Measurements from ENCODE around the gene CAPN6. TPM values are rescaled to one million over a fixed set of nuclear protein-coding genes. Genes with fewer than 3 reads are reported as not detected.

CAPN6 gene
- polyA plus RNA-seq, 1 donor (not counting 4 experiments of a cell fraction or from before 2014, with no cell fraction given): 0.03 TPM

DNA sequence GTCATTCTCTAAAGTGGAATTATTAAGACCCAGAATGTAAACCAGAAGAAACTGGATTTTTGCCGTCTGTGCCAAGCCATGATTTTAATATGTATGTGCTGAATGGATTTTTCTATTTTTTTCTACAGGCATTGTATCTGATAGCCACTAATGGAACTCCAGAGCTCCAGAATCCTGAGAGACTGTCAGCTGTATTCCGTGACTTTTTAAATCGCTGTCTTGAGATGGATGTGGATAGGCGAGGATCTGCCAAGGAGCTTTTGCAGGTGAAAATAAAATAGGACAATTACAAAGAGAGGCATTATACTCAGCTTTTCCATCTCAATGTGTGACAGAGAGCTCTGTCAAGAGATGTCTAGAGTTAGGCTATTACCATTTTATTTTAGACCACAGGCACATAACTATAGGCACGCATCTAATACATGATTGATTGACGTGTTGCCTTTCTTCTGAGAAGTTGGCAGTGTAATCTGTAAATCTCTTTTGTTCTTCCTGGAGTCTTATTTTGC is 53.9 kb downstream of the CAPN6 start:
- Histone ChIP-seq H3K4me1 (ENCODE audit: control insufficient read depth, extremely low read depth, insufficient read depth, low read length) (no peaks in the 10 kb centered on the region), H3K27ac (ENCODE audit: control insufficient read depth, insufficient read depth, low read length) (no peak overlapping the region), H2AFZ (ENCODE audit: control insufficient read depth, low read length) (no peak overlapping the region), H3K27me3 (ENCODE audit: control insufficient read depth, extremely low read depth, insufficient read depth, low read length) (peaks cover 4% of the 10 kb centered on the region), H3K36me3 (ENCODE audit: control insufficient read depth in 2 of 2, extremely low read depth in 1 of 2, insufficient read depth in 2 of 2, low read length in 2 of 2) (no peaks in the 10 kb centered on the region), H3K79me2 (ENCODE audit: control insufficient read depth, insufficient read depth, low read length) (no peaks in the 10 kb centered on the region), H3K9me3 (ENCODE audit: control insufficient read depth, low read depth, low read length) (no peaks in the 10 kb centered on the region), H3K4me2 (ENCODE audit: control insufficient read depth, extremely low read depth, insufficient read depth, low read depth, low read length) (no peak overlapping the region), H4K20me1 (ENCODE audit: control insufficient read depth, extremely low read depth, insufficient read depth, low read length) (no peaks in the 10 kb centered on the region), H3K4me3 (ENCODE audit: control insufficient read depth in 2 of 3, extremely low read depth in 1 of 3, insufficient read depth in 2 of 3, low read depth in 1 of 3, low read length in 3 of 3) (no peak overlapping the region), H3K9me1 (ENCODE audit: control insufficient read depth, extremely low read depth, insufficient read depth, low read length) (no peaks in the 10 kb centered on the region), H3K9ac (ENCODE audit: control insufficient read depth, extremely low read depth, insufficient read depth, low read length) (no peak overlapping the region)
- no peak for DNase-seq (ENCODE audit: low read depth, low spot score)
- dilution Hi-C loops (cut with MboI; ENCODE audit: extremely low pct_ligation_motif_present, low sequenced_read_pairs): no loop called here
- TF ChIP-seq, protein P1, sequence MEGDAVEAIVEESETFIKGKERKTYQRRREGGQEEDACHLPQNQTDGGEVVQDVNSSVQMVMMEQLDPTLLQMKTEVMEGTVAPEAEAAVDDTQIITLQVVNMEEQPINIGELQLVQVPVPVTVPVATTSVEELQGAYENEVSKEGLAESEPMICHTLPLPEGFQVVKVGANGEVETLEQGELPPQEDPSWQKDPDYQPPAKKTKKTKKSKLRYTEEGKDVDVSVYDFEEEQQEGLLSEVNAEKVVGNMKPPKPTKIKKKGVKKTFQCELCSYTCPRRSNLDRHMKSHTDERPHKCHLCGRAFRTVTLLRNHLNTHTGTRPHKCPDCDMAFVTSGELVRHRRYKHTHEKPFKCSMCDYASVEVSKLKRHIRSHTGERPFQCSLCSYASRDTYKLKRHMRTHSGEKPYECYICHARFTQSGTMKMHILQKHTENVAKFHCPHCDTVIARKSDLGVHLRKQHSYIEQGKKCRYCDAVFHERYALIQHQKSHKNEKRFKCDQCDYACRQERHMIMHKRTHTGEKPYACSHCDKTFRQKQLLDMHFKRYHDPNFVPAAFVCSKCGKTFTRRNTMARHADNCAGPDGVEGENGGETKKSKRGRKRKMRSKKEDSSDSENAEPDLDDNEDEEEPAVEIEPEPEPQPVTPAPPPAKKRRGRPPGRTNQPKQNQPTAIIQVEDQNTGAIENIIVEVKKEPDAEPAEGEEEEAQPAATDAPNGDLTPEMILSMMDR (optimal IDR thresholded peaks at IDR 0.05 in 1 of 3, IDR thresholded peaks at IDR 0.05 in 1 of 3, conservative IDR thresholded peaks at IDR 0.05 in 1 of 3; ENCODE audit: extremely low read depth in 1 of 3, insufficient read depth in 2 of 3, low read length in 3 of 3): no peak
- TF ChIP-seq EZH2 (IDR thresholded peaks at IDR 0.05; ENCODE audit: low read length): no peak
- no peak for FAIRE-seq

DNA sequence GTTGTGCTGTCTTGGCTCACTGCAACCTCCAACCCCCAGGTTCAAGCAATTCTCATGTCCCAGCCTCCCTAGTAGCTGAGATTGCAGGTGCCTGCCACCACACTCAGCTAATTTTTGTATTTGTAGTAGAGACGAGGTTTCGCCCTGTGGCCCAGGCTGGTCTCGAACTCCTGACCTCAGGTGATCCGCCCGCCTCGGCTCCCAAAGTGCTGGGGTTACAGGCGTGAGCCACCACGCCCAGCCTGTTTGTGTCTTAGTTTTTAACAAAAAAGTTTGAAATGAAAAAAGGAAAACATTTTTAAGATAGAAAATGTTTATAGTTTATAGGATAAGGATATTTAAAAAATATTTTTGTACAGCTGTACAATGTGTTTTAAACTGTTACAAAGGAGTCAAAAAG is 62.4 kb downstream of the CAPN6 start:
- no peak for FAIRE-seq
- dilution Hi-C loops (cut with MboI; ENCODE audit: extremely low pct_ligation_motif_present, low sequenced_read_pairs): no loop called here

More for the DNA sequence above, 62.4 kb downstream of the CAPN6 start:
- Histone ChIP-seq H2AFZ (ENCODE audit: control insufficient read depth, low read length) (no peak overlapping the region), H3K79me2 (ENCODE audit: control insufficient read depth, insufficient read depth, low read length) (no peaks in the 10 kb centered on the region), H4K20me1 (ENCODE audit: control insufficient read depth, extremely low read depth, insufficient read depth, low read length) (no peaks in the 10 kb centered on the region), H3K36me3 (ENCODE audit: control insufficient read depth in 2 of 2, extremely low read depth in 1 of 2, insufficient read depth in 2 of 2, low read length in 2 of 2) (no peaks in the 10 kb centered on the region), H3K4me2 (ENCODE audit: control insufficient read depth, extremely low read depth, insufficient read depth, low read depth, low read length) (no peak overlapping the region), H3K4me1 (ENCODE audit: control insufficient read depth, extremely low read depth, insufficient read depth, low read length) (no peaks in the 10 kb centered on the region), H3K27me3 (ENCODE audit: control insufficient read depth, extremely low read depth, insufficient read depth, low read length) (no peaks in the 10 kb centered on the region), H3K9me3 (ENCODE audit: control insufficient read depth, low read depth, low read length) (no peaks in the 10 kb centered on the region), H3K9me1 (ENCODE audit: control insufficient read depth, extremely low read depth, insufficient read depth, low read length) (no peaks in the 10 kb centered on the region), H3K27ac (ENCODE audit: control insufficient read depth, insufficient read depth, low read length) (no peak overlapping the region), H3K9ac (ENCODE audit: control insufficient read depth, extremely low read depth, insufficient read depth, low read length) (no peak overlapping the region), H3K4me3 (ENCODE audit: control insufficient read depth in 2 of 3, extremely low read depth in 1 of 3, insufficient read depth in 2 of 3, low read depth in 1 of 3, low read length in 3 of 3) (no peak overlapping the region)
- no peak for DNase-seq (ENCODE audit: low read depth, low spot score)
- no peak for TF ChIP-seq EZH2 (IDR thresholded peaks at IDR 0.05; ENCODE audit: low read length)
- TF ChIP-seq, protein P1 (optimal IDR thresholded peaks at IDR 0.05 in 1 of 3, IDR thresholded peaks at IDR 0.05 in 1 of 3, conservative IDR thresholded peaks at IDR 0.05 in 1 of 3; ENCODE audit: extremely low read depth in 1 of 3, insufficient read depth in 2 of 3, low read length in 3 of 3): no peak
